HG02798 (cell line): ENCODE data around the gene AGAP1.
"Not testable (repeated sequence)": the region's sequence is repeated elsewhere in the genome, so short reads cannot be mapped to it uniquely, and the experiment has no call there.

Experiments used
- ATAC-seq: cut with Tn5 transposase; IDR thresholded peaks from one replicate; pipeline ENCODE4 v1.9.1; 2021; ENCODE audit warnings: mild to moderate bottlenecking; ENCODE audit not compliant: unreplicated experiment, poor library complexity

The AGAP1 gene

GRCh38 chr2:235600926-235601325 lies 107.1 kb downstream of the AGAP1 start:
- ATAC-seq: no peak

DNA sequence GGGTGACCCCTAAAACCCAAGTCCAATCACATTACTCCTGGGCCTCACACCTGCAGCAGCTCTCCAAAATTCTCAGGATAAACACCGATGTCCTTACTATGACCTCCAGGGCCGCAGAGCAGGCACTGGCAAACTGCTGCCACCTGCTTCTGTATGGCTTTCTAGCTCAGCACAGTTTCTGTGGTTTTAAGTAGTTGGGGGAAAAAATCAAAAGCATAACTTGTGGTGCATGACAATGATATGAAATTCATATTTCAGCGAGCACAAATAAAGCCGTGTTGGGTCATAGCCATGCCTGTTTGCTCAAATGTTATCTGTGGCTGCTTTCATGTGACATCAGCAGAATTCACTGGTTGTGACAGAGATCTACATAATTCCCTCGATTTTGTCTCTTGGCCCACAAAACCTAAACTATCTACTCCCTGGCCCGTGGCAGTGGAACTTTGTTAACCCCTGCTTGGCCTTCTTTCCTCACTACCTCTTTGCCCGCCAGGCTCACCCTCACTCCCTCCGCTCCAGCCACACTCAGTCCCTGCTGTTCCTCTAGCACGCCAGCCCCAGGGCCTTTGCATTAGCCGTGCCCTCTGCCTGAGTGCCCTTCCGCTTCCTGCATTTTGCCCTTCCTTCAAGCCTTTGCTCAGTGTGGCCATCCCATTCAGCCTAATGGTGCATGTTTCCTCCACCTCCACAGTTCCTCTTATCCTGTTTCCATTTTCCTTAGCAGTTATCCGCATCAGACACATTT lies 108.3 kb downstream of the AGAP1 start:
- no peak for ATAC-seq

- ATAC-seq: not testable (repeated sequence)
Observed at GRCh38 chr2:235602971-235603370, 109.1 kb downstream of the AGAP1 start.

GRCh38 chr2:235603659-235604058 lies 109.8 kb downstream of the AGAP1 start:
- ATAC-seq: no peak

GRCh38 chr2:235605312-235606003 lies 111.6 kb downstream of the AGAP1 start:
- no peak for ATAC-seq

DNA sequence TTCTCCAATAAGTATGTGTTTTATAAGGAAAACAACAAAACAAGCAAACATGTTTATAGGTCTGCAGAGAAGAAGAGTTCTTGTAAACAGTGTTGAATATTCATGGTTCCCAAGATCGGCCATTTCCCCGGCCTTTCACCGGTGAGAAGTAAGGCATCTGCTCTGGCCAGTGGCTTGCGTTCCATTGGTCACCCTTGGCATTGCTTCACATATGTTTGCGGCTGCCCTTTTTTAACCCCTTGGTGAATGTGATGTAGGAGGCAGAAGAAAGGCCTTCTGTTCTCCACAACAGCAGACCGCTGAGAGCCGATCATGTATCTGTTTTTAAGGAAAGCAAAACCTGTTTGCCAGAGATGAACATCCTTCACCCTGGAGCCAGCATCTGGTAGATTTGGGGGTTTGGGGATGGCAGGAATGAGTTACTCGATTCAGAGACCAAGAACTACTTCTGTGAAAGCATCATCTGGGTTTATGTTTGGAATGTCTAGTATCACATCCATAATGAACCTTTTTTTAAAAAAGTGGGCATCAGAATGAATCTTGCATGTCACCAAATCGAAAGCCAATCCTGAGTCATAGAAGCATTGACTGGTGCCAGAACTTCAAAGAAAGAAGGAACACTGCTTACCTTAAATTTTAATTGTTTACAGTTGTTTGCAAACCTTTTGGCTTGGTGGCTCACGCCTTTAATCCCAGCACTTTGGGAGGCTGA lies 112.3 kb downstream of the AGAP1 start:
- no peak for ATAC-seq

GRCh38 chr2:235607546-235608199 lies 113.8 kb downstream of the AGAP1 start:
- no peak for ATAC-seq

DNA sequence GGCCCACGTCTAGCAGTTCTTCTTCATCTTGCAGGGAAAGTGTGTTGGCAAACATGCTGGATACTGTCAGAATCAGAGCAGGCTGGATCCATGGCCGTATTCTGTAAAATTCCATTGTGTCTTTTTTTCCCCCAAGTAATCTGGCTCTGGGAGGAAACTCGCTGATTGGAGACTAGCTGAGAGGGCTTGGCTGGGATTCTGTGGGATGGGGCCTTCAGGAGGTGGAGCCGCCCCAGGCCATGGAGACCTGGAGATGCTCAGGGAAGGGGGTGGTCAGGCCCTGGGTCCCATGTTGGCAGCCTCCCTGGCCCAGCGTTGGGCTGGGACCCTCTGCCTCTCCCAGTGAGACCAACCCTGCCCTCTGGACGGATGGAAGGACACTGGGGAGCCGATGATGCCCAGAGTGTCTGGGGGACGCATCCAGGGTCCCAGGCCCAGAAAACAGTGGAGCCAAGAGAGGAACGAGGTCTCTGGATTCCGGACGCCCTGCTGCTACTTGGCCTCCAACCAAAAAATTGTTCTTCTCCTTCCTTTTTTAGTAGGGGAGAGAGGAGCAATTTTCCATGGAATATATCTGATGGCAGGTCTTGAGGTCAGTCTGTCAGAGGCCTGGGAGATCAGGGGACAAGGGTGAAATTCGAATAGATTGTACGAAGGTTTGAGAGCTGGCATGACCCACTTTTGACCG lies 114.5 kb downstream of the AGAP1 start:
- ATAC-seq: no peak

- ATAC-seq: no peak
Observed at GRCh38 chr2:235609321-235609720, 115.5 kb downstream of the AGAP1 start.

GRCh38 chr2:235609746-235610145 lies 115.9 kb downstream of the AGAP1 start:
- no peak for ATAC-seq

DNA sequence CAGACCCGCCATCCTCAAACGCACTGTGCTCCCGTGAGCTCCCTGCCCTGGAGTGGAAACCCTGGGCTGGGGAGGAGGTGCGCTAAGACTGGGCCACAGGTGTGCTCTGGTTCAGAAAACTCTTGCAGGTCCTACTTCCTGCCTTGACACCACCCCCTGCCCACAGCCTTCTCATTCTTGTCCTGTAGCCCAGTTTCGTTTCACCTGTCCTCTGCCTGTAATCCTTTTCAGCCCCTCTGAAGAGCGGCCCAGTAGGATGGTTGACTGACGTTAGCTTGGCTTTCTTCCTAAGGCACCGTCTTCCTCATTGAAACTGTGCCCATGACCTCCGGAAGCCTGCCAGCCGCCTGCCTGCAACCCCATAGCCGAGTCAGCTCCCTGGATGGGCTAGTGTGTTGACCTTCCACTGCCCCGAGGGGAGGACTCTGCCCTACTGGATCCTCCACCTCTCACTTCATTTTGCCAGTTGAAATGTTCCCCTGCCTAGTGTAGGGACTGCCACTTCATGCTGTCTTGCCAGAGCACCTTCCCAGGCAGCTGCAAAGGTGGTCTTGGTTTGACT lies 116.9 kb downstream of the AGAP1 start:
- ATAC-seq: no peak

GRCh38 chr2:235611349-235611748 lies 117.5 kb downstream of the AGAP1 start:
- no peak for ATAC-seq

- ATAC-seq: no peak
Observed at GRCh38 chr2:235611756-235612155, 117.9 kb downstream of the AGAP1 start.

- ATAC-seq: no peak
Observed at GRCh38 chr2:235612181-235612950, 118.5 kb downstream of the AGAP1 start.

DNA sequence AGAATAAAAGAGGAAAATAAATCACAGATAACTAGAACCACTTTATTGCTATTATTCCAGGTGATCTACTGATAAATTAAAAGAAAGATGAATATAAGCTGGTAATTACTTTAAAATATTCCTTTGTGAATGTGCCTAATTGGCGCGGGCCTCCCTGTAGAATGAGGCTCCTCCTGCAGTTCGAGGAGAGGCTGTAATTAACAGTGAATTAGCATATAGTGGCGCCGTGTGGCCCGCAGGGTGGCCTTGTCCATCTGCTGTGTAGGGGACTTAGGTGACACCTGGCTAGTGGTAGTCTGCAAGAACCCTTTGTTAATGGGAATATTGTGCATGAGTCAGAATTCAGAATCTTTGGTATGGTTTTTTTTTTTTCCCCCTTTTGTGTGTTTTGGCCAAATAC lies 119.8 kb downstream of the AGAP1 start:
- no peak for ATAC-seq

DNA sequence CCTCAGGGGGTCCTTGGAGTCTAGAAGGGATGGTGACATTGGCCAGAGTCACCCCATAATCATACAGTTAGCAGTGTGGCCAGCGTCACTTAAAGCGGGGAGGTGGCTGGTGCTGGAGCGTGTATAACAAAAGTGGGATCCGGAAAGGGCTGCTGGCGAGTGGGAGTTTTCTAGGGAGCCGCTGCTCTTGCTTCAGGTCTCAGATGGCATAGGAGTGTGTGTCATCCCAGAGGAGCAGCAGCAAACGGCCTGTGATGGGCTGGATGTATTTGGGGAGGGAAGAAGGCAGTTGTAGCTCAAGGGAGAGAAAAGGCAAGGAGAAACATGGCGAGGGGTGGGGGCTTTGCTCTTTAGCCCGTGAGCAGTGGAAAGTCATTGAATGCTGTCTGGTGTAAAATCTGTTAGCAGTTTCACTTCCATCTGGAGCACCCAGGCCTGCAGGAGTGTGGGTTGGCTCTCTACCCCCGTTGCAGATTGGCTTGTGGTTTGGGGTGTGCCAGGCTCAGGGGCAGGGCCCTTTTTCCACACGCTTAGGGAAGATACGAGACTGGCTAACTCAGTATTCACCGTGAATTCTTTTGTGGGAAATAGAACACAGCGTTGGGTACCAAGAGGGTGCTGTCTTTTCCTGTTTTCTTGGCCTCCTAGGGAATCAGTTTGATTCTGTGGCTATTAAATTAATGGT lies 120.5 kb downstream of the AGAP1 start:
- no peak for ATAC-seq

GRCh38 chr2:235614900-235615712 lies 121.3 kb downstream of the AGAP1 start:
- no peak for ATAC-seq

- ATAC-seq: no peak
Observed at GRCh38 chr2:235616885-235617284, 123.0 kb downstream of the AGAP1 start.
